Fibroblast of lung (primary cell): ENCODE measurements around the gene HSPA6. TPM values are rescaled to one million over a fixed set of nuclear protein-coding genes. Genes with fewer than 3 reads are reported as not detected.
"Not testable (repeated sequence)": the region's sequence is repeated elsewhere in the genome, so short reads cannot be mapped to it uniquely, and the experiment has no call there.

Experiments
- DNase-seq, 2 donors: peaks; one replicate each; pipeline versions ENCODE4 v3.0.0 to v3.0.0-alpha.2; 2010; ENCODE audit warnings: low read depth in 2 of 2
- H2AFZ ChIP-seq: 2 replicates; pipeline ENCODE4 v1.5.1; 2012; ENCODE audit warnings: low read length, control low read depth, inconsistent platforms
- H3K27ac ChIP-seq: 2 replicates; pipeline ENCODE4 v1.5.1; 2011; ENCODE audit warnings: low read length, control low read depth; ENCODE audit not compliant: insufficient read depth
- H3K27me3 ChIP-seq: 2 replicates; pipeline ENCODE4 v1.5.1; 2011; ENCODE audit warnings: mild to moderate bottlenecking, low read length; ENCODE audit not compliant: control insufficient read depth, insufficient read depth
- H3K36me3 ChIP-seq: 2 replicates; pipeline ENCODE4 v1.5.1; 2011; ENCODE audit warnings: low read length; ENCODE audit not compliant: control insufficient read depth, insufficient read depth
- H3K4me1 ChIP-seq: 2 replicates; pipeline ENCODE4 v1.5.1; 2011; ENCODE audit warnings: low read length; ENCODE audit not compliant: control insufficient read depth, insufficient read depth; ENCODE audit errors: extremely low read depth
- H3K4me2 ChIP-seq: 2 replicates; pipeline ENCODE4 v1.5.1; 2011; ENCODE audit warnings: low read length, control low read depth; ENCODE audit not compliant: insufficient read depth; ENCODE audit errors: extremely low read depth
- H3K4me3 ChIP-seq, 4 experiments: fragments of 200-600 bp in 1 of 4; sonication (generic) in 1 of 4; replicated peaks in 1 of 4; 2 replicates each; pipeline ENCODE4 v1.5.1; 2011 to 2016; ENCODE audit warnings: low read length in 4 of 4, low read depth in 3 of 4, mild to moderate bottlenecking in 3 of 4, control low read depth in 2 of 4, inconsistent platforms in 1 of 4, mixed read lengths in 1 of 4; ENCODE audit not compliant: insufficient read depth in 1 of 4; ENCODE audit errors: control extremely low read depth in 1 of 4
- H3K79me2 ChIP-seq: 2 replicates; pipeline ENCODE4 v1.5.1; 2012; ENCODE audit warnings: mild to moderate bottlenecking, low read length, inconsistent platforms; ENCODE audit not compliant: control insufficient read depth, insufficient read depth
- H3K9ac ChIP-seq: 2 replicates; pipeline ENCODE4 v1.5.1; 2011; ENCODE audit warnings: mild to moderate bottlenecking, low read length, control low read depth; ENCODE audit not compliant: insufficient read depth
- H3K9me3 ChIP-seq: 2 replicates; pipeline ENCODE4 v1.5.1; 2012; ENCODE audit warnings: low read depth, low read length; ENCODE audit not compliant: control insufficient read depth, insufficient read depth
- H4K20me1 ChIP-seq: 2 replicates; pipeline ENCODE4 v1.5.1; 2011; ENCODE audit warnings: low read length; ENCODE audit not compliant: control insufficient read depth, insufficient read depth; ENCODE audit errors: extremely low read depth
- CTCF ChIP-seq, 2 donors: IDR thresholded peaks in 1 of 2; conservative IDR thresholded peaks in 1 of 2; 1 replicate in 1 of 2; 2 replicates in 1 of 2; pipeline ENCODE4 v1.5.1; 2011 to 2012; ENCODE audit warnings: low read length in 2 of 2, control low read depth in 1 of 2, inconsistent platforms in 1 of 2, low read depth in 1 of 2, mild to moderate bottlenecking in 1 of 2
- EZH2 ChIP-seq: IDR thresholded peaks from 2 replicates; pipeline ENCODE4 v1.5.1; 2012; ENCODE audit warnings: low read length, control low read depth, mild to moderate bottlenecking; ENCODE audit errors: missing control alignments
- polyA plus RNA-seq, 2 donors: library from polyadenylated mRNA; depleted of rRNA in 1 of 2; stranded (reverse) in 1 of 2; unstranded in 1 of 2; fragments of >200 nt; gene quantifications; 2 replicates each; pipeline ENCODE4 v1.2.1, GENCODE V29; 2011 to 2012; ENCODE audit warnings: missing spikeins in 1 of 2
- total RNA-seq: library from RNA; depleted of rRNA; stranded (reverse); fragments of >200 nt; gene quantifications from 2 replicates; pipeline ENCODE4 v1.2.1, GENCODE V29; 2014

HSPA6 gene
- total and polyA plus RNA-seq, 2 donors (not counting 1 experiment from before 2014, with no cell fraction given), result 0.22 to 2.3 TPM

GRCh38 chr1:161549652-161550051, 25.3 kb downstream of the HSPA6 start, which contains the start of gene FCGR3A:
Gene FCGR3A, minus strand, starts transcription at chr1:161549818. Its CDS starts 82 bp downstream, at chr1:161549736.
- H3K9ac ChIP-seq, result no peak within 1 kb of the TSS
- H3K4me2 ChIP-seq, result no peak within 1 kb of the TSS
- DNase-seq, result no peak
- H3K27ac ChIP-seq, result no peak within 1 kb of the TSS
- no peaks in the 10 kb centered on the region for H4K20me1 ChIP-seq
- H3K79me2 ChIP-seq, result no peaks in the 10 kb centered on the region
- no peaks in the 10 kb centered on the region for H3K36me3 ChIP-seq
- H3K4me1 ChIP-seq, result no peaks in the 10 kb centered on the region
- TF ChIP-seq EZH2 (no peak), CTCF (conservative IDR thresholded peaks at IDR 0.05 in 1 of 2, IDR thresholded peaks at IDR 0.05 in 1 of 2; ENCODE audit: low read depth in 1 of 2, low read length in 2 of 2) (no peak)
- H2AFZ ChIP-seq, result no peak within 1 kb of the TSS
- H3K9me3 ChIP-seq, result no peaks in the 10 kb centered on the region
- H3K27me3 ChIP-seq, result no peaks in the 10 kb centered on the region
- no peak within 1 kb of the TSS for H3K4me3 ChIP-seq

GRCh38 chr1:161550942-161551341, 26.6 kb downstream of the HSPA6 start:
- not testable (repeated sequence) for H3K4me3 ChIP-seq, H2AFZ ChIP-seq, H3K27me3 ChIP-seq, H3K9me3 ChIP-seq, H3K4me2 ChIP-seq, H3K36me3 ChIP-seq, H4K20me1 ChIP-seq, H3K27ac ChIP-seq, H3K4me1 ChIP-seq, H3K9ac ChIP-seq, H3K79me2 ChIP-seq, DNase-seq

- not testable (repeated sequence) for H3K27me3 ChIP-seq, H3K9me3 ChIP-seq, H3K4me1 ChIP-seq, H3K27ac ChIP-seq, H4K20me1 ChIP-seq, H2AFZ ChIP-seq, DNase-seq, H3K36me3 ChIP-seq, H3K9ac ChIP-seq, H3K4me2 ChIP-seq, H3K79me2 ChIP-seq, H3K4me3 ChIP-seq
Measured at GRCh38 chr1:161553631-161554030, 29.3 kb downstream of the HSPA6 start.

GRCh38 chr1:161554340-161554739, 30.0 kb downstream of the HSPA6 start:
- H3K27ac ChIP-seq, H3K36me3 ChIP-seq, H4K20me1 ChIP-seq, H3K79me2 ChIP-seq, H3K9me3 ChIP-seq, DNase-seq, H3K4me3 ChIP-seq, H3K4me2 ChIP-seq, H2AFZ ChIP-seq, H3K9ac ChIP-seq, H3K27me3 ChIP-seq, H3K4me1 ChIP-seq: not testable (repeated sequence)

- H2AFZ ChIP-seq, DNase-seq, H3K9me3 ChIP-seq, H3K36me3 ChIP-seq, H4K20me1 ChIP-seq, H3K4me2 ChIP-seq, H3K27ac ChIP-seq, H3K9ac ChIP-seq, H3K4me1 ChIP-seq, H3K27me3 ChIP-seq, H3K79me2 ChIP-seq, H3K4me3 ChIP-seq: not testable (repeated sequence)
Measured at GRCh38 chr1:161554815-161555417, 30.6 kb downstream of the HSPA6 start.

- not testable (repeated sequence) for H3K9ac ChIP-seq
Measured at GRCh38 chr1:161556143-161556542, 31.8 kb downstream of the HSPA6 start.

More at GRCh38 chr1:161556143-161556542, 31.8 kb downstream of the HSPA6 start:
- not testable (repeated sequence) for DNase-seq, H2AFZ ChIP-seq, H3K4me1 ChIP-seq, H4K20me1 ChIP-seq, H3K4me3 ChIP-seq, H3K27me3 ChIP-seq, H3K27ac ChIP-seq, H3K36me3 ChIP-seq, H3K4me2 ChIP-seq, H3K79me2 ChIP-seq, H3K9me3 ChIP-seq
